GM21528 (cell line): ENCODE measurements around the gene PI4KB.
"Not testable (repeated sequence)": the region's sequence is repeated elsewhere in the genome, so short reads cannot be mapped to it uniquely, and the experiment has no call there.

Source experiments
- ATAC-seq: cut with Tn5 transposase; IDR thresholded peaks from one replicate; pipeline ENCODE4 v1.9.1; 2021; ENCODE audit warnings: mild to moderate bottlenecking, moderate library complexity; ENCODE audit not compliant: unreplicated experiment, low FRiP score

The PI4KB gene

DNA sequence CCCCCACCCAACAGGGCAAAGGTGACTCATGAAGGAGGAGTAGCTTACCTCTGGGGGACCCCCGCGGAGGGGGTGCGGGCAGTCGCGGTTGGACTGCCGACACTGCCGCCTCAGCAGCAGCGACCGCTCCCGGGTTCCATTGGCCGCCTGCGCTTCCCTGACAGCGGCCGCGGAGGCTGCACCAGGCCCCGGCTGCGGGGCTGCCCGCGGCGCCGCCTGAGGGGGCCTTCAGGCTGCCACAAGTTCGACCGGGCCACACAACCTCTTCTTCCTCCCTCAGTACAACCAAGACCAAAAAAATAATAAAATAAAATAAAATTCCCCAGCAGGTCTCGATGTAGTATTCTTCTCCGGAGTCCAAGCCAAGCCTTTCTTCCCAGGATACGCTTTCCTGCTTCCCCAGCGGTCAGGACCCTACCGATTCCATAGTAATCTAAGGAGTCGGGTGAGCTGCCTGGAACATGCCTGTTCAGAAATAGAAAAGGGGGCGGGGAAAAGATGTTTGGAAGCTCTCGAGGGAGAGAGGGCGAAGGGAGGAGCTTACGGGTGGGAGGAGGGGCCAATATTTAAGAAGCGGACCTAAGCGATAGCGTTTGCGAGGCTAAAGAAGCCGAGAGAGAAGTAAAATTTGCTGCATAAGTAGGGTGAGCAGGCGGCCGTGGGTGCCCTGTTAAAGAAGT, at the start of gene PI4KB:
Gene PI4KB (minus strand): TSS at position 194 of the 680 bp plus-strand sequence. CDS start 10,935 bp downstream, outside the sequence.
- ATAC-seq: peak; percentile 76

DNA sequence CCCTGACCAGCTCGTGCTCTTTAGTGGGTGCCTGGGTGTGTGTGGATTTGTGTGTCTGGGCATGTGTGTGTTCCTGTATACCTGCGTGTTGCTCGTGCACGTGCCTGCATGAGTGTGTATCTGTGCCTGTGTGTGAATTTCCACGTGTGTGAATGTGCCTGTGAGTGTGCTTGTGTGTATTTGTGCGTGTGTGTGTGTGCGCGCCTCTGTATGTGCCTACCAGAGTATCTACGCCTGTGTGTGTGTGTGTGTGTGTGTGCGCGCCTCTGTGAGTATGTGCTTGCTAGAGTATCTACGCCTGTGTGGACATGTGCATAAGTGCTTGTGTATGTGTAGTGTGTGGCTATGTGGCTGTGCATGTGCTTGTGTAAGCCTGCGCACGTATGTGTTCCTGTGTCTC, 46.0 kb upstream of the PI4KB start:
- ATAC-seq: no peak

DNA sequence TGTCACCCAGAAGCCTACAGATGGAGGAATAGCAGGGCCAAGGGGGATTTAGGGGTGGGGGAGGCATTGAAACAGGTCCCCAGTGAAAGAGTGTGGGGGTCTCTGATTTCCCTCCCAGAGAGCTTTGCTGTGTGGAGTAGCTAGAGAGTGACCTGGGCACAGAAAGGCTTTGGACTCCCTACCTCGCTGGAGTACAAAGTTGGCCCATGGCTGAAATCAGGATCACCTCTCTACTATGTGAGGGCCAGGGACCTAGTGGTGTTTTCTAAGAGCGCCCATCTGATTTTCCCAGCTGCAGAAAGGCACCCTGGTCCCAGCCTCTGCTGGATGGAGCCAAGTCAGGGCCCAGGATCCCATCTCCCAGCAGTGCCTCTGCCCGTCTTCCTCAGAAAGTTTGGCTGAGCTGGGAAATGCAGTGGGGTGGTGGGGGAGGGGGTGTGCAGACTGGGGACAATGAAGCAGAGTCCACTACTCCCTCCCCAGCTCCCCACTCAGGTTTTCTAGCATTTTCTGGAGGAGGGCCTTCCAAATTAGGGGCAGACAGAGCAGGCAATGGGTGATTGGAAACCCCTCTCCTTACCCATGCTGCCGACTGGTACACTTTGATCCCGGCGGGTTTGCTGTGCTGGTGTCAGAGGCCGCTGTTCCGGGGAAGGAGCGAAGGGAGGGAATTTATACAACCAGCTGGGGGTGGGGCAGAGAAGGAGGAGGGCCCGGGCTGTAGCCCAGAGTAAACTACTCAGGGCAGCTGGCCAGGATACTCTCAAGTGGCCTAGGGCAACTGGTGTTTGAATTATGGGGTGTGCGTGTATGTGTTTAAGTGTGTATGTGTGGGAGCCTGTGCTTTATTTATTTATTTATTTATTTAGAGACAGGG, 45.1 kb upstream of the PI4KB start, which contains the start of gene SELENBP1:
Gene SELENBP1 (minus strand): TSS at position 648 of the 877 bp plus-strand sequence. CDS start 64 bp downstream, at position 584.
- ATAC-seq: no peak

DNA sequence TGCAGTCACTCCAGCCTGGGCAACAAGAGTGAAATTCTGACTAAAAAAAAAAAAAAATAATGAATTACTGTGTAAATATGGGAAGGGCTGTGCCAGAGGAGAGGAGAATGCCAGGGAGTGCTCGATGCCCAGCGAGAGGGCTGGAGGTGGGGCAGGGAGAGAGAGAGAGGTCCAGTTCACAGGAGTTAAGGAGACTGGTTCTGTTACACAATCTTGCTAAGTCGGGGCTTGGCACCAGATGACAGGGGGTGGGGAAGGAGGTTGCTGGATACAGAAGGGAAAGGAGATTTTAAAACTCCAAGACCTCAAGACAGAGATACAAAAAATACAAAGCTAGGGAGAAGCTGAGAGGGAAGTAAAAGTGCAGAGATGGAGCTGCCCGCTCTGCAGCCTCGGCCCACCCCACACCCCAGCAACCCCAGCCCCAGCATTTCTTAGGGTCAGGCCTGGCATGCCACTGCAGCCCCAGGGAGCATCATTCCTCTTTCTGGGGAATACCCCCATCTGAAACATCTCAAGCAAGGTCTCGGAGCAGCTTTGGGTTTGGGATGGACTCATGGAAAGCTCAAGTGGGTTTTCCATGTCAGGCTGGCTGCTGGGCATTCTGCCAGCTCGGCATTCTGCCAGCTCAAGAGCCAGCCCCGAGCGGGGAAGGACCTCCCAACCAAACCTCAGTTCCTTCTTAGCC, 44.3 kb upstream of the PI4KB start:
- ATAC-seq: no peak

DNA sequence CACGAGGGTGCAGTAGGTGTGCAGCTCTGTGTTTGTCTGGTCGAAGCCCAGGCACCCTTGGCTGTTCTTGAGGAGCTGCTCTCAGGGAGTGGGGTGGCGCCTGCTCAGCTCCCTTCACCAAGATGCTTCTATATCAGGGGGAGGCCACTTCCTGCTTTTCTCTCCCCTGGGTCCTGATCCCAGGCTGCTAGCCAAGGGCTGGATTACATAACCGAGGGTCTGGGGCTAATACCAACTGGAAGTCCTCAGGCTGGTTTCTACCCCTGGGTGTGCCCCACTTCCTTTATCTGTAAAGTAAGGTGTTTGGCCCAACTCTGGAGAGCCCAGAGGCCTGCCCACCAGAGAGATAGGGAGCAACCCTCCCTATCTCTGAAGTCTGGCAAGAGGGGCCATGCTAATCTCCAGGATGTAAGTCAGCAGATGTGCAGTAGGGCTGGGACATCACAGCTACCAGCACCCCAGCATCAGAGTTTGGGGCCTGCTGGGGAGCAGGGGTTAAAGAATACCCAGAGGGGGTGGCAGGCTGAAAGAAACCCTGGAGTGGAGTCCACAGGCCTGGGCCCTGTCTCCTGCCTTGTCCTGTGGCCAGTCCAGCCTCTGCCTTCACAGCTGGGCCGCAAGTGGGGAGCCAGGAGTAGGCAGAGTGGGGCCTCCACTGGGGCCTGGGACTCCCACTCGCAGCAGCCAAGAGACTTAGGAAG, 43.1 kb upstream of the PI4KB start:
- no peak for ATAC-seq

DNA sequence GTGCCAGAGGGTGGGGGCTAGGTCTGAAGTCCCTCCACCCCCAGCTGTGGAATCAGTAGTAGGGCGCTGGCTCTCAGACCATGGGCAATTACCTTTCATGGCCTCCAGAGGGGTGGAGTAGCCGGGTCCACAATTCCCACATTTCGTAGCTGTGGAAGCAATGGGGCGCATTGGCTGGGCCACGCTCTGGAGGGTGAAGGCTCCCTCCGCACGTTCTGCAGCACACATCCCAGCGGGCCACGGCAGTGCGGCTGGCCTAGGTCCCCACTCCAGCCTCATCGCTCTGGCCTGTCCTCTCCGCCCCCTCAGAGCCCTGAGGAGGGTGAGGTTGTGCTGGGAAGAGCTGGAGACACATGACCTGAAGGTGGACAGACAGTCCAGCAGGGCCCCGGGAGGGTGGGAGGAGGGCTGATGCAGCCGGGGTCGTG, 42.4 kb upstream of the PI4KB start:
- ATAC-seq: no peak

DNA sequence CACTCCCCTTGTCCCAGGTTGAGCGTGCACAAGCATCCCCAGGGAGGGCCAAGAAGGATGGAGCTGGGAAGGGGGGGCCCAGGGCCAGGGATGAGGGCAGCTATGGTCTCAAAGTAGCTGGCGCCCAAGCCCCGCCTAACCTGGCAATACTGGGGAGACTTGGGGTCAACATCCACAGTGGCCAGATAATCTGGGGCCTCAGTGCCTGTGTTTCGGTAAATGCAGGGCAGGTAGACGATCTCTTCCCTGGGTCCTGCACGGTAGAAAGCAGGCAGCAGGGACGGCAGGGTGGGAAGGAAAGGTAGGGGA, 42.0 kb upstream of the PI4KB start:
- no peak for ATAC-seq

DNA sequence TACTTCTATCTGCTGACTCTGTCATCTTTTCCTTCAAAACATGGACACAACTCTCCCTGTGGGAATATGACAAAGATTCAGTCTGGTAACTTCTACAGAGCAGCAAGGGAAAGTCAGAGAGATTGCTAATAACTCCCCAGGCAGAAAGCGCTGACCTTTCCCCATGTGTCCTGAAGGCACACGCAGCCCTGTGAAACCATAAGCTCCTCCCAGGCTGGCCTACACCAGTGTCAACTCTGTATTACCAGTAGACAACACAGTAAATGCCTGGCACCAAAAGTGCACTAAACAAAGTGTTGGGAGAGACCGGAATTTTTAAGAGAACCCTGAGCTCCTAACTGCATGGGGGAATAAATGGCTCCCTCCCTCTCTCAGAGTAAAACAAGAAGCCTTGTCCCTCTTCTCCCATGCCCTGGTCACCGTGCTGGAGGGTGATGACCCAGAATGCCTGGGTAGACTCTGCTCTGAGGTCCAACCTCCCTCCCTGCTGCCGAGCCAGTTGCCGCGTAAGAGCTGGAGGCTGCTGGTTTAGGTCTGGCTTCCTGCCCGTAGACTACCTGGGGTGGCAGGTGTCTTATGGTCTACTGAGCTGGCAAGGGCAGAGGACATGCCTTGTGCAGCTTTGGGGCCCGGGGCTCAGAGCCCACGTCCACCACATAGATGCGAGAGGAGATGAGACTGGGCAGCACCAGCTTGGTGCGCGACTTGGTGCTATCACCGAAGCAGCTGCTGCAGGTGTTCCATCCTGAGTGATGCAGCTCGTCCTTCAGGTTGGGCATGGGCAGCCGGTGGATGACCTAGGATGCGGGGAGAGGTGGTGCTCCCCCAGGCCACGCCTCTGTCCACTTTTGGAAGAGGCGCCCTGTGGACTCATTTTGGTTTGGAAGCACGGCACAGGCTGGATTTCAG, 41.4 kb upstream of the PI4KB start:
- ATAC-seq: no peak

DNA sequence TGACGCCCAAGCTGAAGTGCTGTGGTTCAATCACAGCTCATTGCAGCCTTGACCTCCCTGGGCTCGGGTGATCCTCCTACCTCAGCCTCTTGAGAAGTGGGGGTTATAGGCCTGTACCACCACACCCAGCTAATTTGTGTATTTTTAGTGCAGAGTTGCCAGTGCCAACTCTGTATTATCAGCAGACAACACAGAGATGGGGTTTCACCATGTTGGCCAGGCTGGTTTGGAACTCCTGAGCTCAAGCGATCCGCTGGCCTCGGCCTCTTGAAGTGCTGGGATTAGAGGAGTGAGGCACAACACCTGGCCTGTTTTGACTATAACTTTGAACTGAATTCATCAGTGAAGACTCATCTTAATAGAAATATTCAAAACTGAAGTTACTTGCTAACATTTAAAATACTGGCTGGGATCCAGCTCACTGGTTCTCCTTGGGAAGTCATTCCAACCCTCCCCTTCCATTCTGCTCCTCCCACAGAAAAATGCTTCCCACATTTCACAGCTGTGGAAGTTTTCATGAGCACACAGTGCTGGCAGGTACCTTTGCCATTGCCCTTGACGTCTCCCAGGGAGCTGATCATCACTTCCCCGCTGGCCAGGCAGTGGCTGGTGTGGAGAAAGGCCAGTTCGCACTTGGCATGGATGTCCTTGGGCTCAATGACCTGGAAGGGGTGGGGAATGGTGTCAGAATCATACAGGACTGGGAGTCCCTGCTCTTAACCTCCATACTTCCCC, 40.6 kb upstream of the PI4KB start:
- no peak for ATAC-seq

DNA sequence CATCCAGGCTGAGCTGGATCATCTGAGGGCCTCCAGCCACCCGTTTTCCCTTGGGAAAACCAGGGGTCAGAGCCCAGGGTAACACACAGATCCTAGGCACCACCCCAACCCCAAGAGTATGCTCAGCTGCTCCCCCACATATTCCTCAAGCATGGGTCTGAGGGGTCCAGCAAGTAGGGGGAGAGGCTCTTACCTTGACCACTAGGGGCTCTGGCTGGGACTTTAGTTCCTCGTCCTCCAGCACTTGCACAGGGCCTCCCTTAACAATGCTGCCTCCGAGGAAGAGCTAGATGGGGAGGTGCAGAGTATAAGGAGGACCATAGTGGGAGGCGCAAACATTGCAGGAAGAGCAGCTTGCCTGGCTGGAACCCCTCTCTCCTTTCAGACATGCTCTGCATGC, 37.8 kb upstream of the PI4KB start:
- no peak for ATAC-seq

DNA sequence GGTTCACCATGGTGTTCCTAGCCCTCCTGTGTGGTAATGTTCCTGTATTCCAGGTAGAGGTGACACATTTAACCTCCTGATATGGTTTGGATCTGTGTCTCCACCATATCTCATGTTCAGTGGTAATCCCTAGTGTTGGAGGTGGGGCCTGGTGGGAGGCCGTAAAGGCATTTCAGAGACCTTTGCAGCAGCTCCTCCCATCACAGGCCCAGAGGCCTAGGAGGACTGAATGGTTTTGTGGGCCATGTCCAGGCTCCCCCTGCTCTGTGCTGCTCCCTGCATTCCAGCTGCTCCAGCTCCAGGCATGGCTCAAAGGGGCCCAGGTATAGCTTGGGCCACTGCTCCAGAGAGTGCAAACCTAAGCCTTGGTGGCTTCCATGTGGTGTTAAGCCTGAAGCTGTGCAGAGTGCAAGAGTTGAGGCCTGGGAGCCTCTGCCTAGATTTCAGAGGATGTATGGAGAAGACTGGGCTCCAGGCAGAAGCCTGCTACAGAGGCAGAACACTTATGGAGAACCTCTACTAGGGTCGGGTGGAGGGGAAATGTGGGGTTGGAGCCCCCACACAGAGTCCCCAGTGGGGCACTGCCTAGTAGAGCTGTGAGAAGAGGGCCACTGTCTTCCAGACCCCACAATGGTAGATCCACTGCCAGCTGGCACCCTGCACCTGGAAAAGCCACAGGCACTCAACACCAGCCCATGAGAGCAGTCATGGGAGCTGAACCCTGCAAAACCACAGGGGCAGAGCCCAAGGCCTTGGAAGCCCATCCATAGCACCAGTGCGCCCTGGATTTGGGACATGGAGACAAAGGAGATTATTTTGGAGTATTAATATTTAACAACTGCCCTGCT, 35.3 kb upstream of the PI4KB start:
- ATAC-seq: no peak

DNA sequence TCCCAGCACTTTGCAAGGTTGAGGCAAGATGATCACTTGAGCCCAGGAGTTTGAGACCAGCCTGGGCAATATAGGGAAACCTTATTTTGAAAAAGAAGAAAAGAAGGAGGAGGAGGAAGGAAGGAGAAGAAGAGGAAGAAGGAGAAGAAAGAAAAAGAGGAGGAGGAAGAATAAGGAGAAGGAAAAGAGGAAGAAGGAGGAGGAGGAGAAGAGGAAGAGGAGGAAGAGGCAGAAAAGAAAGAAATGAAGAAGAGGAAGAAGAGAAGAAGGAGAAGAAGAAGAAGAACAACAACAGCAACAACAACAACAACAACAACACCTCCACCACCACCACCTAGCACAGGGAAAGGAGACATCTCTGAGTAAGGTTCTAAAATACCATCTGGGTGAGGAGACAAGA, 34.7 kb upstream of the PI4KB start:
- no peak for ATAC-seq

DNA sequence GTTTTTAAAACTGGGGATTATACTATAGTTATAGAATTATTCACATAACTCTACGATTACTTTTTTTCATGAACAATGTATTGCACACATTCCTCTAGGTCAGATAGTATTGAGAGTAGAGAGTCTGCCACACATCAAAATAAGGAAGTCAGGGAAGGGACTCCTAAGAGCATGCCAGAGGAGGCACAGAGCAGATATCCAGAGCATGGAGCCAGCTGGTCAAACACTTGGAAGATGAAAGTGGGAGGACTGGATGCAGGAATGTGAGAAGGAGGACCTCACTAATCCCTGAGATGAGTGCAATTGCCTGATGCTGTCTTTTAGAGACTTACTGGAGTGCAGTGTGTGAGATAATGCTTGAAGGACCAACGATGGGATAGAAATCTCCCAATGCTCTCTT, 29.5 kb upstream of the PI4KB start:
- ATAC-seq: no peak

DNA sequence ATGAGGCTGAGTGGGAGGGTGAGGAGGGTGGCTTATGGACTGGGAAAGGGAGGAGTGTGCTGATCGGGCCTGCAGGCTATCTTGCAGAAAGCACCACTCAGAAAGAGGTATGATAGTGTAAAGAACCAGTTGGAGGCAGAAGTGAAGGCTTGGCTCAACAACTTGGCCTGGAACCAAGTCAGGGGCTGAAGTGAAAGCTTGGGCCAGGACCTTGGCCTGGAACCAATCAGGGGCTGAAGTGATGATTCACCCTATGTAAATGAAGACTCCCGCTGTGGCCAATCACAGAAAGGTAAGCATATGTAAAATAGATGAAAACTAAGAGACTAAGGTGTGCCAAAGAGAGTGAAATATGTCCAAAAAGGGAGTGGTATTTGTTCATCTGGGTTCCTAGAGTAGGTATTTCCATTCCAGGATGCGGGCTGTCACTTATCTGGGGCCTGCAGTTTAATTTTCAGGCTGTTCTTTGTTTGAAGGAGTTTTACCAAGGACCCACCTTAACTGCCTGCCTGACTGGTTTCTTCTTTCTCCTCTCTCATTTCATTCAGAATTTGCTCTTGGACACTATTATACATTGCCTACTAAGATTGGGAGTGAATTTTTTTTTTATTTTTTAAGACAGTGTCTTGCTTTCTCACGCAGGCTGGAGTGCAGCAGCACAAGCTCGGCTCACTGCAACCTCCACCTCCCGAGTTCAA, 25.0 kb upstream of the PI4KB start:
- ATAC-seq: no peak

DNA sequence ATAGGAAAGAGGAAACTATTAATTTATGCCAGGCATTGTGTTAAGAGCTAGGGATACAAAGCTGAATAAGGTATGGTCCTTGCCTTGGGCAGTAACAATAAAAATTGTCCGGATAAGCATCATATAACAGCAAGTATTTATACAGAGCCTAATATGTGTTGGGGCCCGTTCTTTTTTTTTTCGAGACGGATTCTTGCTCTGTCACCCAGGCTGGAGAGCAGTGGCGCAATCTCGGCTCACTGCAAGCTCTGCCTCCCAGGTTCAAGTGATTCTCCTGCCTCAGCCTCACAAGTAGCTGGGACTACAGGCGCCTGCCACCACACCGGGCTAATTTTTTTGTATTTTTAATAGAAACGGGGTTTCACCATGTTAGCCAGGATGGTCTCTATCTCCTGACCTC, 23.1 kb upstream of the PI4KB start:
- ATAC-seq: not testable (repeated sequence)

DNA sequence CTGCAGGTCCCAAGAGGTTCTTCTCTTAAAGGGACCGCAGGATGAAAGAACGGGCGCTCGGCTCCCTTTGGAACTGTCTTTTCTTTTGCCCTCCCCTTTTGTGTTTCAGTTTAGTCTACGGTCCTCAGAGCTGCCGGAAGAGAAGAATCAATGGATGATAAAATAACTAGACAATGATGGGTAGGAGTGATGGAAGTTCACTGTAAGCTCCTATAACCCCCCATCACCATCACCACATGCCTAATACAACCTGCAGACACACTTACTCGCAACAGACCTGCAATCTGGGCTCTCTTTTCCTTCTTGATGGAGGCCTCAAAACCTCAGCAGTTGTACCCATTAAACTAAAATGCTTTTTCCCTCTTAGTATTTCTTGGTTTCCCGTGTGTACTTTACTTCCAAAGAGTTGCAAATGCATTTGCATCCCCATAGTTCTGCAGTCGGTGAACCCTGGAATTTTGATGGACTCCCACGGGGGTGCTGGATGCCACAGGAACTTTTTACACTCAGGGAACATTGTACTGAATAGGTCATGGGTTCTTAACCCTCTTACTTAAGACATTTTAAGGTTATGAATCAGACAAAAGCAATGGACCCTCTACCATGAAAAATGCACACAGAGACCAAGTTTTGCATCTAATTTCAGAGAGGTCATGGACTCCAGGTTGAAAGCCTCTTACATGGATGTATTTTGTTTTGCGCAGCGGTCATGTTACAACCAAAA, 20.5 kb upstream of the PI4KB start:
- ATAC-seq: peak; percentile 28
